ENCODE data around the gene CEP95. TPM values are rescaled to one million over a fixed set of nuclear protein-coding genes. Genes with fewer than 3 reads are reported as not detected.
"Not testable (repeated sequence)": the region's sequence is repeated elsewhere in the genome, so short reads cannot be mapped to it uniquely, and the experiment has no call there.

The CEP95 gene
- polyA plus RNA-seq, 3 donors: 4.6 to 42.1 (median 5.0) TPM

DNA sequence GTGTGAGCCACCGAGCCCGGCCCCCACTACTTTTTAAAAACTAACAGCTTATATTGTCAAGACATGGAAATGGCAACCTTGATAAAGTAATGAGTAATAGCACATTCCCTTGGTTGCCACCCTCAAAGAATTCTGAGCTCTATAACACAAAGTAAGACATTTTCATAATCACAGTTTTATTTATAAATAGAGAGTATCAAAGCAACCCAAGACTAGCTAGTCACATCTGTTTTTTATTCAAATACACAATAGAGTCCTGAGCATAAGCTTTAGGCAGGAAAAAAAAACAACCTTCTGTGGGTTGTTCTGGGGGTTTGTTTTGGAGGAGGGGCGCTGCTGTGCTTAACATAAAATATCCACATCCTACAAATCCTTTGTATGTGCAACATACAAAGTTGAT, 68.7 kb downstream of the CEP95 start:
- Mint-ChIP-seq H3K4me1 (peaks cover 3% of the 10 kb centered on the region), H3K9me3 (no peaks in the 10 kb centered on the region), H3K27me3 (ENCODE audit: low read depth in 3 of 3) (no peaks in the 10 kb centered on the region), H3K4me3 (no peak overlapping the region), H3K36me3 (peaks cover 41 to 63% of the 10 kb centered on the region in 2 donors), H3K27ac (peak overlapping the region in 1 of 7 donors; percentile 68)
- no peaks in the 10 kb centered on the region for H3K4me1 ChIP-seq (ENCODE audit: control insufficient read depth in 1 of 2, insufficient read depth in 2 of 2, low read length in 2 of 2)
- H2AFZ ChIP-seq (ENCODE audit: insufficient read depth, low read depth, low read length, poor library complexity, severe bottlenecking): no peak overlapping the region
- no peak for DNase-seq
- peaks cover 53 to 81% of the 10 kb centered on the region in 2 donors for H3K36me3 ChIP-seq (replicated peaks in 1 of 2; ENCODE audit: control insufficient read depth in 1 of 2, insufficient read depth in 2 of 2, low read length in 2 of 2)
- no peak overlapping the region for H3K27ac ChIP-seq (ENCODE audit: low read depth in 1 of 2, low read length in 2 of 2)
- H3K9me3 ChIP-seq (replicated peaks in 1 of 2; ENCODE audit: control insufficient read depth in 1 of 2, insufficient read depth in 1 of 2, low read length in 2 of 2): no peaks in the 10 kb centered on the region
- no peaks in the 10 kb centered on the region for H4K20me1 ChIP-seq (ENCODE audit: insufficient read depth, low read length)
- H3K4me2 ChIP-seq (replicated peaks; ENCODE audit: extremely low read depth, low read length, poor library complexity, severe bottlenecking): no peak overlapping the region
- no CpG with 5 or more reads among the region's 3 CpGs for WGBS (ENCODE audit: insufficient coverage)
- no peak overlapping the region for H3K9ac ChIP-seq (ENCODE audit: insufficient read depth, low read length, poor library complexity, severe bottlenecking)
- intact Hi-C loops (cut with micrococcal nuclease): no loop called here
- no peak overlapping the region for H3K4me3 ChIP-seq (replicated peaks in 1 of 3; ENCODE audit: low read depth in 2 of 3, low read length in 3 of 3)
- TF ChIP-seq, protein P1, sequence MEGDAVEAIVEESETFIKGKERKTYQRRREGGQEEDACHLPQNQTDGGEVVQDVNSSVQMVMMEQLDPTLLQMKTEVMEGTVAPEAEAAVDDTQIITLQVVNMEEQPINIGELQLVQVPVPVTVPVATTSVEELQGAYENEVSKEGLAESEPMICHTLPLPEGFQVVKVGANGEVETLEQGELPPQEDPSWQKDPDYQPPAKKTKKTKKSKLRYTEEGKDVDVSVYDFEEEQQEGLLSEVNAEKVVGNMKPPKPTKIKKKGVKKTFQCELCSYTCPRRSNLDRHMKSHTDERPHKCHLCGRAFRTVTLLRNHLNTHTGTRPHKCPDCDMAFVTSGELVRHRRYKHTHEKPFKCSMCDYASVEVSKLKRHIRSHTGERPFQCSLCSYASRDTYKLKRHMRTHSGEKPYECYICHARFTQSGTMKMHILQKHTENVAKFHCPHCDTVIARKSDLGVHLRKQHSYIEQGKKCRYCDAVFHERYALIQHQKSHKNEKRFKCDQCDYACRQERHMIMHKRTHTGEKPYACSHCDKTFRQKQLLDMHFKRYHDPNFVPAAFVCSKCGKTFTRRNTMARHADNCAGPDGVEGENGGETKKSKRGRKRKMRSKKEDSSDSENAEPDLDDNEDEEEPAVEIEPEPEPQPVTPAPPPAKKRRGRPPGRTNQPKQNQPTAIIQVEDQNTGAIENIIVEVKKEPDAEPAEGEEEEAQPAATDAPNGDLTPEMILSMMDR (IDR thresholded peaks at IDR 0.05): no peak
- no peaks in the 10 kb centered on the region for H3K79me2 ChIP-seq (ENCODE audit: insufficient read depth, low read length)
- H3K27me3 ChIP-seq (ENCODE audit: control insufficient read depth in 2 of 2, insufficient read depth in 2 of 2, low read length in 2 of 2): no peaks in the 10 kb centered on the region

DNA sequence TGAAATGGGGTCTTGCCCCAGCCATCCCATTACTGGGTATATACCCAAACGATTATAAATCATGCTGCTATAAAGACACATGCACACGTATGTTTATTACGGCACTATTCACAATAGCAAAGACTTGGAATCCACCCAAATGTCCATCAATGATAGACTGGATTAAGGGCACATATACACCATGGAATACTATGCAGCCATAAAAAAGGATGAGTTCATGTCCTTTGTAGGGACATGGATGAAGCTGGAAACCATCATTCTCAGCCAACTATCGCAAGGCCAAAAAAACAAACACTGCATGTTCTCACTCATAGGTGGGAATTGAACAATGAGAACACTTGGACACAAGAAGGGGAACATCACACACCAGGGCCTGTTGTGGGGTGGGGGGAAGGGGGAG, 70.2 kb downstream of the CEP95 start:
- peaks cover 50 to 81% of the 10 kb centered on the region in 2 donors for H3K36me3 ChIP-seq (replicated peaks in 1 of 2; ENCODE audit: control insufficient read depth in 1 of 2, insufficient read depth in 2 of 2, low read length in 2 of 2)
- H3K4me3 ChIP-seq (replicated peaks in 1 of 3; ENCODE audit: low read depth in 2 of 3, low read length in 3 of 3); H2AFZ ChIP-seq (ENCODE audit: insufficient read depth, low read depth, low read length, poor library complexity, severe bottlenecking); H3K9me3 ChIP-seq (replicated peaks in 1 of 2; ENCODE audit: control insufficient read depth in 1 of 2, insufficient read depth in 1 of 2, low read length in 2 of 2); H3K9me3 Mint-ChIP-seq; H3K27ac ChIP-seq (ENCODE audit: low read depth in 1 of 2, low read length in 2 of 2); H3K27me3 ChIP-seq (ENCODE audit: control insufficient read depth in 2 of 2, insufficient read depth in 2 of 2, low read length in 2 of 2); H4K20me1 ChIP-seq (ENCODE audit: insufficient read depth, low read length); H3K4me1 Mint-ChIP-seq; DNase-seq; H3K4me2 ChIP-seq (replicated peaks; ENCODE audit: extremely low read depth, low read length, poor library complexity, severe bottlenecking); H3K79me2 ChIP-seq (ENCODE audit: insufficient read depth, low read length); H3K4me1 ChIP-seq (ENCODE audit: control insufficient read depth in 1 of 2, insufficient read depth in 2 of 2, low read length in 2 of 2); intact Hi-C loops (cut with micrococcal nuclease); H3K27me3 Mint-ChIP-seq (ENCODE audit: low read depth in 3 of 3); H3K4me3 Mint-ChIP-seq; H3K9ac ChIP-seq (ENCODE audit: insufficient read depth, low read length, poor library complexity, severe bottlenecking): not testable (repeated sequence)
- Mint-ChIP-seq H3K27ac (peak overlapping the region in 1 of 7 donors; percentile 25), H3K36me3 (peaks cover 42 to 65% of the 10 kb centered on the region in 2 donors)
- WGBS (ENCODE audit: insufficient coverage): no CpG with 5 or more reads among the region's 4 CpGs

All from CD14-positive monocyte (primary cell).